Hepatocyte (in vitro differentiated cells): ENCODE results near the gene PRKAG2.

Experiments used
- EZH2 ChIP-seq: fragments of 200-600 bp; sonication (generic); IDR thresholded peaks from 2 replicates; pipeline ENCODE4 v1.6.1; 2016; ENCODE audit warnings: antibody characterized with exemption, mild to moderate bottlenecking, borderline replicate concordance
- EZH2phosphoT487 ChIP-seq: fragments of 200-600 bp; sonication (generic); IDR thresholded peaks from one replicate; pipeline ENCODE4 v1.6.1; 2018; ENCODE audit warnings: antibody characterized with exemption, mild to moderate bottlenecking, low read depth, moderate library complexity; ENCODE audit not compliant: unreplicated experiment, severe bottlenecking
- TF ChIP-seq, protein P1 (sequence below): fragments of 200-600 bp; sonication (generic); IDR thresholded peaks from 2 replicates; pipeline ENCODE4 v1.5.1; 2016; ENCODE audit warnings: antibody characterized with exemption, mild to moderate bottlenecking; ENCODE audit not compliant: poor library complexity

DNA sequence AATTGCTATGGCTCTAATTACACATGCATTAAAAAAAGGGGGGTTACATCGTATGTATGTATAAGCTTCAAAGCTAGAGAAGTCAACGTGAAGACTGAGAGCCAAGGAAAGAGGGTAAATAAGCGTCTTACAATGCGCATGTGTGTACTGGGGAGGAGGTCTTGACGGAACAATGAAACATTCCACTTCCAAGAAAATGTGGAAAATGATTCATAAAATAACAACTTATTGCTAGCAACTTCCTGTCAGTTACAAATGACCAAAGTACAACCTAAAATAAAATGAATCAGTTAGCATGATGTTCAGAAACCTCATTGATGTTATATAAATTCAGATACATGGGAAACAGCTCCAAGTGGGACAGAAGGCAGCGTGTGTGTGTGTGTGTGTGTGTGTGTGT lies 253.1 kb downstream of the PRKAG2 start:
- TF ChIP-seq EZH2phosphoT487 (no peak), EZH2 (no peak)
- TF ChIP-seq, protein P1, sequence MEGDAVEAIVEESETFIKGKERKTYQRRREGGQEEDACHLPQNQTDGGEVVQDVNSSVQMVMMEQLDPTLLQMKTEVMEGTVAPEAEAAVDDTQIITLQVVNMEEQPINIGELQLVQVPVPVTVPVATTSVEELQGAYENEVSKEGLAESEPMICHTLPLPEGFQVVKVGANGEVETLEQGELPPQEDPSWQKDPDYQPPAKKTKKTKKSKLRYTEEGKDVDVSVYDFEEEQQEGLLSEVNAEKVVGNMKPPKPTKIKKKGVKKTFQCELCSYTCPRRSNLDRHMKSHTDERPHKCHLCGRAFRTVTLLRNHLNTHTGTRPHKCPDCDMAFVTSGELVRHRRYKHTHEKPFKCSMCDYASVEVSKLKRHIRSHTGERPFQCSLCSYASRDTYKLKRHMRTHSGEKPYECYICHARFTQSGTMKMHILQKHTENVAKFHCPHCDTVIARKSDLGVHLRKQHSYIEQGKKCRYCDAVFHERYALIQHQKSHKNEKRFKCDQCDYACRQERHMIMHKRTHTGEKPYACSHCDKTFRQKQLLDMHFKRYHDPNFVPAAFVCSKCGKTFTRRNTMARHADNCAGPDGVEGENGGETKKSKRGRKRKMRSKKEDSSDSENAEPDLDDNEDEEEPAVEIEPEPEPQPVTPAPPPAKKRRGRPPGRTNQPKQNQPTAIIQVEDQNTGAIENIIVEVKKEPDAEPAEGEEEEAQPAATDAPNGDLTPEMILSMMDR, result no peak
